Measurements from ENCODE around the gene LYPLA2.

The LYPLA2 gene

GRCh38 chr1:23807453-23807852, 16.5 kb downstream of the LYPLA2 start:
- Histone ChIP-seq H3K27me3 (ENCODE audit: control insufficient read depth, low read length) (no peaks in the 10 kb centered on the region), H3K4me2 (ENCODE audit: low read length) (no peak overlapping the region), H3K27ac (ENCODE audit: low read depth, low read length) (no peak overlapping the region), H3F3A (ENCODE audit: control insufficient read depth, insufficient read depth) (no peaks in the 10 kb centered on the region), H3K79me2 (ENCODE audit: control insufficient read depth, low read length) (no peaks in the 10 kb centered on the region), H3K36me3 (ENCODE audit: control insufficient read depth, low read length) (no peaks in the 10 kb centered on the region), H3K9me3 (ENCODE audit: control insufficient read depth, insufficient read depth, low read length) (no peaks in the 10 kb centered on the region), H3K9me2 (replicated peaks; ENCODE audit: control insufficient read depth, low read length) (no peaks in the 10 kb centered on the region), H3K4me1 (ENCODE audit: control insufficient read depth, low read length) (peaks cover 25% of the 10 kb centered on the region), H4K20me1 (ENCODE audit: control insufficient read depth, insufficient read depth, low read depth, low read length) (no peaks in the 10 kb centered on the region), H3K4me3 (ENCODE audit: low read length) (no peak overlapping the region)
- TF ChIP-seq EZH2phosphoT487 (IDR thresholded peaks at IDR 0.05; ENCODE audit: borderline replicate concordance, low read length) (no peak), CTCF (IDR thresholded peaks at IDR 0.05; ENCODE audit: low read depth, low read length, poor library complexity, severe bottlenecking) (no peak)

GRCh38 chr1:23809751-23810171, 18.8 kb downstream of the LYPLA2 start:
- no peaks in the 10 kb centered on the region for H3F3A ChIP-seq (ENCODE audit: control insufficient read depth, insufficient read depth)
- H3K9me2 ChIP-seq (replicated peaks; ENCODE audit: control insufficient read depth, low read length) = no peaks in the 10 kb centered on the region
- no peaks in the 10 kb centered on the region for H3K9me3 ChIP-seq (ENCODE audit: control insufficient read depth, insufficient read depth, low read length)
- H3K4me2 ChIP-seq (ENCODE audit: low read length) = peak overlapping the region; percentile 30; the same call in 1 of the 2 replicates
- H3K4me3 ChIP-seq (ENCODE audit: low read length) = no peak overlapping the region
- H3K36me3 ChIP-seq (ENCODE audit: control insufficient read depth, low read length) = peaks cover 5% of the 10 kb centered on the region; the same call in 1 of the 2 replicates
- TF ChIP-seq CTCF (IDR thresholded peaks at IDR 0.05; ENCODE audit: low read depth, low read length, poor library complexity, severe bottlenecking) = peak; percentile 94
- no peak for TF ChIP-seq EZH2phosphoT487 (IDR thresholded peaks at IDR 0.05; ENCODE audit: borderline replicate concordance, low read length)
- no peaks in the 10 kb centered on the region for H4K20me1 ChIP-seq (ENCODE audit: control insufficient read depth, insufficient read depth, low read depth, low read length)
- H3K27me3 ChIP-seq (ENCODE audit: control insufficient read depth, low read length) = no peaks in the 10 kb centered on the region
- peaks cover 25% of the 10 kb centered on the region for H3K4me1 ChIP-seq (ENCODE audit: control insufficient read depth, low read length)
- H3K79me2 ChIP-seq (ENCODE audit: control insufficient read depth, low read length) = no peaks in the 10 kb centered on the region
- H3K27ac ChIP-seq (ENCODE audit: low read depth, low read length) = no peak overlapping the region

- peak; percentile 98 for TF ChIP-seq CTCF (IDR thresholded peaks at IDR 0.05; ENCODE audit: low read depth, low read length, poor library complexity, severe bottlenecking)
- no peak for TF ChIP-seq EZH2phosphoT487 (IDR thresholded peaks at IDR 0.05; ENCODE audit: borderline replicate concordance, low read length)
- H3K27ac ChIP-seq (ENCODE audit: low read depth, low read length) = no peak overlapping the region
- peaks cover 5% of the 10 kb centered on the region for H3K36me3 ChIP-seq (ENCODE audit: control insufficient read depth, low read length)
- no peak overlapping the region for H3K4me3 ChIP-seq (ENCODE audit: low read length)
- no peaks in the 10 kb centered on the region for H3K9me2 ChIP-seq (replicated peaks; ENCODE audit: control insufficient read depth, low read length)
- H3K27me3 ChIP-seq (ENCODE audit: control insufficient read depth, low read length) = no peaks in the 10 kb centered on the region
- H3F3A ChIP-seq (ENCODE audit: control insufficient read depth, insufficient read depth) = no peaks in the 10 kb centered on the region
- no peaks in the 10 kb centered on the region for H3K79me2 ChIP-seq (ENCODE audit: control insufficient read depth, low read length)
- peak overlapping the region; percentile 13; the same call in 1 of the 2 replicates for H3K4me2 ChIP-seq (ENCODE audit: low read length)
- no peaks in the 10 kb centered on the region for H4K20me1 ChIP-seq (ENCODE audit: control insufficient read depth, insufficient read depth, low read depth, low read length)
- H3K9me3 ChIP-seq (ENCODE audit: control insufficient read depth, insufficient read depth, low read length) = no peaks in the 10 kb centered on the region
- peaks cover 25% of the 10 kb centered on the region for H3K4me1 ChIP-seq (ENCODE audit: control insufficient read depth, low read length)
Observed at GRCh38 chr1:23810818-23811540, 20.0 kb downstream of the LYPLA2 start.

Measured in DOHH2 (cell line).